ENCODE data around the gene MIS18A. TPM values are rescaled to one million over a fixed set of nuclear protein-coding genes. Genes with fewer than 3 reads are reported as not detected.

MIS18A gene
- total and polyA plus RNA-seq, 10 donors: 4.2 to 10.0 (median 6.9) TPM

GRCh38 chr21:32252136-32252535 lies 26.7 kb downstream of the MIS18A start:
- H3K27ac ChIP-seq: no peak overlapping the region
- no peak overlapping the region for H3K4me3 ChIP-seq
- peaks cover 0 to 6% (median 0%) of the 10 kb centered on the region in 7 donors for H3K27me3 ChIP-seq (replicated peaks in 1 of 7)
- TF ChIP-seq CTCF (IDR thresholded peaks at IDR 0.05 in 8 of 11, conservative IDR thresholded peaks at IDR 0.05 in 3 of 11) (no peak), POLR2AphosphoS5 (IDR thresholded peaks at IDR 0.05) (no peak), POLR2A (IDR thresholded peaks at IDR 0.05) (no peak)
- intact Hi-C loops (cut with DNase I; ENCODE audit: low total_unique reads): no loop called here
- H3K4me1 ChIP-seq: no peaks in the 10 kb centered on the region
- peaks cover 0 to 15% (median 10%) of the 10 kb centered on the region in 8 donors for H3K9me3 ChIP-seq
- H3K36me3 ChIP-seq: no peaks in the 10 kb centered on the region
- no peak for DNase-seq

DNA sequence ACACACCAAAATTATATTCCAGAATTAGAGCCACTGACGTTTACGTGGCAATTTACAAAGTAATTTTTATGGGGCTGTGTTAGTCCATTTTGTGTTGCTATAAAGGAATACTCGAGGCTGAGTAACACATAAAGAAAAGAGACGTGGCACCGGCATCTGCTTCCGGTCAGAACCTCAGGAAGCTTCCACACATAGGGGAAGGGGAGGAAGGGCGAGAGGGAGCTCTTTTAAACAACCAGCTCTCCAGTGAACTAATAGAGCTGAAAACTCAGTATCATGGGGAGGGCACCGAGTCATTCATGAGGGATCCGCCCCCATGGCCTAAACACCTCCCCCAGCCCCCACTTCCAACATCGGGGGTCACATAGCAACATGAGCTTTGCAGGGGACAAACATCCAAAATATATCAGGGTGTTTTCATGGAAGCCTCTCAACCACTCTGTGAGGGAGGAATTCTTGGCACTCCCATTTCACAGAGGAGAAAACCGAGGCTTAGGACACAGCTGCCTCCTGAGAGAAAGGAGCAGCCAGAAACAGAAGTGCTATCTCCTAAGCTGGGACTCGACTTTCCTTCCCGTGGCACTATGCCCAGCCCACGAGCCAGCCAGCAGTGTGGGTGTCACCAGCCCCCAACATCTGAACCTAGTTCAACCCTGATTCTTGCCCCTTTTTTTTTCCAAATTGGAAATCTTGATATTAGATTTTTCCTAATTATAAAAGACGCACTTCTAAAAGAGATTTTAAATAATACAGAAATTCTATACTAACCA lies 29.2 kb downstream of the MIS18A start:
- H3K27me3 ChIP-seq (replicated peaks in 1 of 7): peaks cover 0 to 6% (median 0%) of the 10 kb centered on the region in 7 donors
- peaks cover 0 to 15% (median 10%) of the 10 kb centered on the region in 8 donors for H3K9me3 ChIP-seq
- WGBS, 5 donors: 71 to 89% (median 75%) methylated on average over 15 of the region's 15 CpGs
- H3K36me3 ChIP-seq: no peaks in the 10 kb centered on the region
- no peaks in the 10 kb centered on the region for H3K4me1 ChIP-seq
- intact Hi-C loops (cut with DNase I; ENCODE audit: low total_unique reads): no loop called here
- DNase-seq: no peak
- no peak for TF ChIP-seq CTCF (IDR thresholded peaks at IDR 0.05 in 8 of 11, conservative IDR thresholded peaks at IDR 0.05 in 3 of 11)
- no peak for TF ChIP-seq POLR2A (IDR thresholded peaks at IDR 0.05)
- TF ChIP-seq POLR2AphosphoS5 (IDR thresholded peaks at IDR 0.05): no peak
- no peak overlapping the region for H3K27ac ChIP-seq
- no peak overlapping the region for H3K4me3 ChIP-seq

- intact Hi-C loops (cut with DNase I; ENCODE audit: low total_unique reads): no loop called here
- no peak for DNase-seq
- 76 to 81% (median 77%) methylated on average over 14 of the region's 14 CpGs for WGBS, 5 donors
- no peaks in the 10 kb centered on the region for H3K36me3 ChIP-seq
- peaks cover 0 to 15% (median 10%) of the 10 kb centered on the region in 8 donors for H3K9me3 ChIP-seq
- peaks cover 0 to 6% (median 0%) of the 10 kb centered on the region in 7 donors for H3K27me3 ChIP-seq (replicated peaks in 1 of 7)
- H3K4me1 ChIP-seq: no peaks in the 10 kb centered on the region
- H3K4me3 ChIP-seq: no peak overlapping the region
- H3K27ac ChIP-seq: no peak overlapping the region
- no peak for TF ChIP-seq CTCF (IDR thresholded peaks at IDR 0.05 in 8 of 11, conservative IDR thresholded peaks at IDR 0.05 in 3 of 11)
- TF ChIP-seq POLR2A (IDR thresholded peaks at IDR 0.05): no peak
- no peak for TF ChIP-seq POLR2AphosphoS5 (IDR thresholded peaks at IDR 0.05)
Measured at GRCh38 chr21:32248571-32249461, 30.0 kb downstream of the MIS18A start.

Data from spleen (tissue), 11 donors.